Peyer's patch (tissue), 4 donors: ENCODE data around the gene CDKL1. TPM values are rescaled to one million over a fixed set of nuclear protein-coding genes. Genes with fewer than 3 reads are reported as not detected.

Experiments used
- DNase-seq, 3 donors: peaks; one replicate each; pipeline ENCODE4 v3.0.0-alpha.2; 2017 to 2019
- H3K27ac ChIP-seq, 4 donors: fragments of 200-600 bp; sonication (generic); one replicate each; pipeline ENCODE4 v1.5.1; 2016 to 2019
- H3K27me3 ChIP-seq, 2 donors: fragments of 200-600 bp; sonication (generic); one replicate each; pipeline ENCODE4 v1.5.1; 2019
- H3K36me3 ChIP-seq, 3 donors: fragments of 200-600 bp; sonication (generic); one replicate each; pipeline ENCODE4 v1.5.1; 2016 to 2019
- H3K4me1 ChIP-seq, 4 donors: fragments of 200-600 bp; sonication (generic); one replicate each; pipeline ENCODE4 v1.5.1; 2016 to 2019
- H3K4me3 ChIP-seq, 4 donors: fragments of 200-600 bp; sonication (generic); 1 replicate in 3 of 4; 2 replicates in 1 of 4; pipeline ENCODE4 v1.5.1; 2016 to 2019; ENCODE audit warnings: mild to moderate bottlenecking in 1 of 4
- H3K9me3 ChIP-seq, 4 donors: fragments of 200-600 bp; sonication (generic); one replicate each; pipeline ENCODE4 v1.5.1; 2016 to 2019; ENCODE audit warnings: mild to moderate bottlenecking in 1 of 4
- CTCF ChIP-seq, 6 experiments: fragments of 450-650 bp in 4 of 6; fragments of 200-600 bp in 2 of 6; sonication (generic) in 1 of 6; IDR thresholded peaks; one replicate each; pipeline ENCODE4 v1.5.1; 2017 to 2019; ENCODE audit warnings: antibody characterized with exemption in 6 of 6, mild to moderate bottlenecking in 3 of 6, moderate library complexity in 1 of 6
- POLR2A ChIP-seq, 2 donors: fragments of 450-650 bp; IDR thresholded peaks; one replicate each; pipeline ENCODE4 v1.5.1; 2017; ENCODE audit warnings: antibody characterized with exemption in 2 of 2, mild to moderate bottlenecking in 2 of 2, moderate library complexity in 2 of 2
- total RNA-seq, 4 donors: library from RNA; depleted of rRNA; stranded (reverse); fragments of >200 nt; gene quantifications; one replicate each; pipeline ENCODE4 v1.1.0, GENCODE V29; 2016

CDKL1 gene
- total RNA-seq, 4 donors from 2014 or later = 11.3 to 20.4 (median 15.5) TPM

GRCh38 chr14:50423529-50423928, 26.8 kb upstream of the CDKL1 start:
- H3K36me3 ChIP-seq = peaks cover 0 to 69% (median 0%) of the 10 kb centered on the region in 3 donors
- no peaks in the 10 kb centered on the region for H3K4me1 ChIP-seq
- DNase-seq = no peak
- no peak overlapping the region for H3K4me3 ChIP-seq
- no peaks in the 10 kb centered on the region for H3K27me3 ChIP-seq
- TF ChIP-seq CTCF (IDR thresholded peaks at IDR 0.05) (no peak), POLR2A (IDR thresholded peaks at IDR 0.05) (no peak)
- no peaks in the 10 kb centered on the region for H3K9me3 ChIP-seq
- no peak overlapping the region for H3K27ac ChIP-seq

GRCh38 chr14:50421499-50421898, 24.8 kb upstream of the CDKL1 start:
- TF ChIP-seq CTCF (IDR thresholded peaks at IDR 0.05) (no peak), POLR2A (IDR thresholded peaks at IDR 0.05) (no peak)
- H3K4me3 ChIP-seq = no peak overlapping the region
- no peaks in the 10 kb centered on the region for H3K27me3 ChIP-seq
- no peaks in the 10 kb centered on the region for H3K9me3 ChIP-seq
- no peak overlapping the region for H3K27ac ChIP-seq
- H3K36me3 ChIP-seq = peaks cover 0 to 71% (median 0%) of the 10 kb centered on the region in 3 donors
- H3K4me1 ChIP-seq = no peaks in the 10 kb centered on the region
- DNase-seq = no peak

GRCh38 chr14:50417853-50418252, 21.2 kb upstream of the CDKL1 start:
- Histone ChIP-seq H3K36me3 (peaks cover 0 to 47% (median 0%) of the 10 kb centered on the region in 3 donors), H3K27me3 (no peaks in the 10 kb centered on the region), H3K4me1 (no peaks in the 10 kb centered on the region), H3K27ac (no peak overlapping the region), H3K9me3 (no peaks in the 10 kb centered on the region), H3K4me3 (no peak overlapping the region)
- TF ChIP-seq POLR2A (IDR thresholded peaks at IDR 0.05) = no peak
- TF ChIP-seq CTCF (IDR thresholded peaks at IDR 0.05) = no peak
- DNase-seq = no peak

GRCh38 chr14:50410921-50411320, 14.2 kb upstream of the CDKL1 start:
- Histone ChIP-seq H3K4me1 (no peaks in the 10 kb centered on the region), H3K27ac (no peak overlapping the region), H3K9me3 (no peaks in the 10 kb centered on the region), H3K4me3 (no peak overlapping the region), H3K27me3 (no peaks in the 10 kb centered on the region), H3K36me3 (no peaks in the 10 kb centered on the region)
- TF ChIP-seq POLR2A (IDR thresholded peaks at IDR 0.05) (no peak), CTCF (IDR thresholded peaks at IDR 0.05) (no peak)
- no peak for DNase-seq

GRCh38 chr14:50410071-50410470, 13.4 kb upstream of the CDKL1 start:
- no peak for DNase-seq
- no peak for TF ChIP-seq POLR2A (IDR thresholded peaks at IDR 0.05)
- TF ChIP-seq CTCF (IDR thresholded peaks at IDR 0.05) = no peak
- H3K9me3 ChIP-seq = no peaks in the 10 kb centered on the region
- H3K4me3 ChIP-seq = no peak overlapping the region
- H3K27me3 ChIP-seq = no peaks in the 10 kb centered on the region
- H3K36me3 ChIP-seq = no peaks in the 10 kb centered on the region
- H3K27ac ChIP-seq = no peak overlapping the region
- no peaks in the 10 kb centered on the region for H3K4me1 ChIP-seq
